Activated CD8-positive, alpha-beta memory T cell treated with anti-CD3 and anti-CD28 coated beads for 36 hours (primary cell): Measurements from ENCODE around the gene TSNAX. TPM values are rescaled to one million over a fixed set of nuclear protein-coding genes. Genes with fewer than 3 reads are reported as not detected.

Experiments
- CTCF ChIA-PET: fragments of 350-600 bp; sonication (Branson Sonifier 250); formaldehyde crosslinking; loops from one replicate; lab custom pipeline; 2021; ENCODE audit warnings: antibody characterized with exemption; lab: Charles Lee
- POLR2A ChIA-PET: fragments of 350-600 bp; sonication (Branson Sonifier 250); formaldehyde crosslinking; loops from one replicate; lab custom pipeline; 2021; ENCODE audit warnings: antibody characterized with exemption; lab: Charles Lee
- total RNA-seq, 2 experiments: library from RNA; stranded (reverse); gene quantifications; one replicate each; pipeline ENCODE4 v1.2.3, GENCODE V29; 2021

Gene TSNAX
- total RNA-seq, 2 experiments from 2014 or later: 45.8 to 47.6 TPM

DNA sequence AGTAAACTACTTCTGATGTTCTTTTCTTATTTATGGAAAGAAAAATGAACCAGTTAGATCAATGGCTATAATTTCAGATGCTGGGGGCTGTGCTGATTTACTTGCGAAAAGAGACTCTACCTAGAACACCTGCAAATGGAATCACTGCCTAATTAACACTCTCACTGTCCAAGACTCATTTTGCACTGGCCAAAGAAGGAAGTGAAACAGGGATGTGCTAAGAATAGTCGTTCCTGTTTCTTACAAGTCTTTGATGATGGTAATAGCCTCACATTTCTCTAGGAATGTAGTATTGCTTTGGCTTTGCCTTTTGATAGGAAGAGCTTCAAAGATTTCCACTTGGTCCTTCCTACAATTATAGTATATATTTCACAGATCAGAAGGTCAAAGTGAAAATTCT, 12.7 kb upstream of the TSNAX start:
- POLR2A ChIA-PET: no interaction called here
- CTCF ChIA-PET: no interaction called here

GRCh38 chr1:231517076-231517475, 11.4 kb upstream of the TSNAX start:
- ChIA-PET CTCF (no interaction called here), POLR2A (no interaction called here)

DNA sequence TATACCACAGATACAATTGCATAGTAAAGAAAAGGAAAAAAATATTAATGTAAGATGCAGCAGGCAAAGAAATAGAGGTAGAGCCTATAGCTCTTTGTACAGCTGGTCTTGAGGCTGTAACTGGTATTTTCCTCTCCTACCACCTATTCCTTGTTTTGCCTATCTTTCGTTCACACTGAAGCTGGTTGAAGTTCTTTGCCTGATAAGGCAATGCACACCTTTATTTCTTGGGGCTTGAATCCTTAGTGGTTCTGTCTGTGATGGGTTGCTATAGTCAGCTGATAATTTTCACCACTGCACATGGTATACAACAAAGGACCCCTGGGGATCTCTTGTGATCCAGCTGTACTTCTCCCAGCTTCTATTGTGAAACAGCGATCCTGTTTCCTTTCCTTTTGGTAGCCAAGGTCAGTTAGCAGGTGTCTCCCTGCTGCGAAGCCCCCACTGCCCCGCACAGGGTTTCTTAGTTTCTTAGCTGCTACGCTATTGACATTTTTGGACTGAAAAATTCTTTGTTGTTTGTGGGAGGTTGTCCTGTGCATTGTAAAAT, 9.9 kb upstream of the TSNAX start:
- CTCF ChIA-PET: interaction anchor here (0.6 kb wide), 1 partner anchor 978 kb away, joined by 3 read pairs; no protein-coding TSS in a partner anchor
- POLR2A ChIA-PET: no interaction called here

GRCh38 chr1:231519166-231519565, 9.3 kb upstream of the TSNAX start:
- ChIA-PET CTCF (no interaction called here), POLR2A (no interaction called here)

GRCh38 chr1:231522038-231522437, 6.4 kb upstream of the TSNAX start:
- CTCF ChIA-PET: no interaction called here
- POLR2A ChIA-PET: no interaction called here

- ChIA-PET POLR2A (no interaction called here), CTCF (no interaction called here)
Measured at GRCh38 chr1:231522931-231523642, 5.4 kb upstream of the TSNAX start.

DNA sequence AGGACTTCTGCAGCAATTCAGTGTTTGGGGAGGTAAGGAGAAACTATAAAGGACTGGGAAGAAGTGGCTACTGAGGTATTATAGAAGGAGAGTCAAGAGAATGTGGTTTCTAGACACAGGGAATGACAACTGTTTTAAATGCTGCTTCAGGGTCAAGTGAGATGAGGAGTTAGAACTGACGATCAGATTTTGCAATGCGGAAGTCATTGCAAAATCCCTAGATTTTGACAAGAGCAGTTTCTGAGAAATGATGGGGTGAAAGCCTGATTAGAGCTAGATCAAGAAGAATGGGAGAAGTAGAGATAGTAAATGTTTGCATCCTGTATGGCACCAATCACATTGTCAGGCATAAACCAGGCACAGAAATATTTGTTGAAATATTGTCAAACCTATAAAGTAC, 4.7 kb upstream of the TSNAX start:
- CTCF ChIA-PET: no interaction called here
- POLR2A ChIA-PET: no interaction called here

GRCh38 chr1:231526536-231526935, 1.9 kb upstream of the TSNAX start:
- ChIA-PET POLR2A (no interaction called here), CTCF (no interaction called here)

DNA sequence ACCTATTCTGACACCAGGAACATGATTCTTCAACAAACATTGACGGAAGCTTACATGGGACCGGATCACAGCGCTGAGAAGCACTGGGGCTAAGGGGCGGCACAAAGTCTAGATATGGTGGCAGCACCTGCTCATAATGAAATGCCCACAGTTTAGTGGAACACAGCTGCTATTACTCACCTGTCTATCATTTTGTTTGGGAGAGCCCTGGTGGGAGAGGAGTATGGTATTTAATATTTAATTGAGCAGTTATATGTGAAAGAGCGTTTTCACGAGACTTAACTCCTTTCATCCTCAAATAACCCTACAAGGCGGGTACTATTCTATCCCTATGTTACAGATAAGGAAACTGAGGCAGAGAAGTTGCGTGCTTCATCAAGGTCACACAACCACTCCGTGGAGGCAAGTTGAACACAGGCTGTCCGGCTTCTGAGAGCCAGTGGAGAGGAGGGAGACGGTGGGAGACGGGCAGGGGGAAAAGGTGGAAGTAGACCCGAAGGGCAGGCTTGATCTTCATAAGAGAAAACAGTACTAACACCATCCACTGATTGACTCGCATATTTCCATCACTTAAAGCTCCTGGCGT, 790 bp upstream of the TSNAX start:
- ChIA-PET POLR2A (interaction anchor here (0.8 to 0.9 kb wide), 2 partner anchors 68 to 191 kb away, joined by 3 read pairs; no protein-coding TSS in a partner anchor), CTCF (no interaction called here)

DNA sequence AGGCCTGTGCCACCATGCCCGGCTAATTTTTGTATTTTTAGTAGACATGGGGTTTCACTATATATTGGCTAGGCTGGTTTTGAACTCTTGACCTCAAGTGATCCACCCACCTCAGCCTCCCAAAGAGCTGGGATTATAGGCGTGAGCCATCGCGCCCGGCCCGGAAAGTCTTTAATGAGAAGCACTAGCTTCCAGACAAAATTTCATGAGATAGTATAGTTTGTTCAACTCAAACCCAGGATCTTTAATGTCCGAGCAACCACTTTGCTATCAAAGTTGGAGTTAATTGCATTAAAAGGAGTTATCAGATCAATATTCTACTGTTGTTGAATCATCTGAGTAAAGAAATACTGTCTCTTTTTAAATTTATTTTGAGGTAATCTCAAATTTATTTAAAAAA, 4.8 kb downstream of the TSNAX start:
- CTCF ChIA-PET: interaction anchor here (1.2 kb wide), 1 partner anchor 15 kb away, joined by 3 read pairs; no protein-coding TSS in a partner anchor

GRCh38 chr1:231534703-231535159, 6.3 kb downstream of the TSNAX start:
- POLR2A ChIA-PET: no interaction called here
- CTCF ChIA-PET: no interaction called here

More for the DNA sequence above, 4.8 kb downstream of the TSNAX start:
- POLR2A ChIA-PET: no interaction called here

DNA sequence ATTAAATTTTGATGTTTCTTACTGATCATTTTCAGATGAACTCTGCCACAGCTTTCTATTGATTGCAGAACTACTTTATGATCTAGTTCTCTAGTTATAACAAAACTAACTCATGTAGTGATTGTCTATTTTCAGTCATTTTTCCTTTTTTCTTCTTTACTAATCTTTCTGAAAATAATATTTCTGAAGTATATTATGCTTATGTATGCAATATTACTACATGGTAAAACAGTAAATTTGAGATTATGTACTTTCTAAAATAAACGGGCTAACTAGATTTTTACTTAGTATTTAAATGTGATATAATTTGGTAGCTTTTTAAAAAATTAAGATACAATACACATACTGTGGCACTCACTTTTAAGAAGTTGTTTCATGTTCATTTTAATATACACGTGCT, 7.6 kb downstream of the TSNAX start:
- ChIA-PET POLR2A (no interaction called here), CTCF (no interaction called here)

DNA sequence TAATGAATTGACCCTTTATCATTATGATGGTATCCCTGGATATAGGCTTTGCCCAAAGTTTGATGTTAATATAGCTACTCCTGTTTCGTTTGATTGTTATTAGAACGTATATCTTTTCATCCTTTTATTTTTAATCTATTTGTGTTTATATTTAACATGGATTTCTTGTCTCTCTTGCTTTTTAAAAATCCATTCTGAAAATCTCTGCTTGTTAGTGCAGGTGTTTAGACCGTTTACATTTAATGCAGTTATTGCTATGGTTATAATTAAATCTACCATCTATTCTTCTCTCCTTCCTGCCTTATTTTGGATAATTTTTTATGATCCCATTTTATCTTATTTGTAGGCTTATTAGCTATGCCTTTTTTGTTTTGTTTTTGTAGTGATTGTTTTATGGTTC, 12.4 kb downstream of the TSNAX start:
- ChIA-PET CTCF (interaction anchor here (1.1 kb wide), 1 partner anchor 120 kb away, joined by 3 read pairs; no protein-coding TSS in a partner anchor), POLR2A (no interaction called here)

GRCh38 chr1:231541842-231542241, 13.4 kb downstream of the TSNAX start:
- ChIA-PET POLR2A (no interaction called here), CTCF (no interaction called here)

DNA sequence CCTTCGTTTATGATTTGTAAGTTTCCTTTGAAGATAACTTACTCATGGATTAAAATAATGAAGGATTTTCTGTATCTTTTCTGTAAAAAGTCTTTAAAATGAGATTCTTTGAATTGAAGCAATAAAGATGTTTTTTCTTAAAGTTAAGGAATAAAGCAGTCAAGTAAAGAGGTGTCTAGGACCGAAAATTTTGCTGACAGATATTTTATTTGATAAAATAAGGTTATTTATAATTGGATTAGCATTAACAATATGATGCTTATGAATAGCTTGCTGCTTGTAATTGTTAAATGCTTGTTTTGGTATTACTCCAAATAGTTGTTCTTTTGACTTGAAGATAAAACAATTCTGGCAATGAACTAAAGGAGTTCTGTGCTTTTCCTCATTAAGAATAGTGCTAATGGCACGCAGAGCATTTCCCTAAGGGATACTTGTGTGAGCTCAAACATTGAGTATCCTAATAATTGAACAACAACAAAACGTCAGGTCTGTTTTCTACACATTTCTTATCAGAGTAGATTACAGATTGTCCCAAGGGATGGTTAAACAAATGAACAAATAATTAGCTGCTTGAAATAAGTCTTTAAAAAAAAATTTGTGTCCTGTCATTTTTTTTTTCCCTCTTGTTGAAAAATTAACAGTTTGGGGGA, 16.6 kb downstream of the TSNAX start:
- POLR2A ChIA-PET: no interaction called here
- CTCF ChIA-PET: no interaction called here

DNA sequence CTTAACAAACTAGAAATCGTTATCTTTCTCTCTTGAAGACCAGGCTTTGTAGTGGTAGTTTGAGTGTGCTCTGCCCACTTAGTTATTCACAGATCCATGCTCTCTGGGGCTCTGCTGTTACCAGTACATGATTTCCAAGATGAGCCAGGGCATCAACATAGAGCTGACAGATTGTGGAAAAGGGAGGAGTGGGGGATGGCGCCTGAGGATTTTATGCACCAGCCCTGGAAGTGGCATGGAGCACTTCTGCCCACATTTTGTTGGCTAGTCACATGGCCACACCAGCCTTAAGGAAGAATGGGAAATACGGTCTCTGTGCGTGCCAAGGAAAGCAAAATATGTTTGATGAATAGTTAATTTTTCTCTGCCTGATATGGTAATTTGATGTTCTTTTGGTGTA, 18.2 kb downstream of the TSNAX start:
- CTCF ChIA-PET: no interaction called here
- POLR2A ChIA-PET: no interaction called here

DNA sequence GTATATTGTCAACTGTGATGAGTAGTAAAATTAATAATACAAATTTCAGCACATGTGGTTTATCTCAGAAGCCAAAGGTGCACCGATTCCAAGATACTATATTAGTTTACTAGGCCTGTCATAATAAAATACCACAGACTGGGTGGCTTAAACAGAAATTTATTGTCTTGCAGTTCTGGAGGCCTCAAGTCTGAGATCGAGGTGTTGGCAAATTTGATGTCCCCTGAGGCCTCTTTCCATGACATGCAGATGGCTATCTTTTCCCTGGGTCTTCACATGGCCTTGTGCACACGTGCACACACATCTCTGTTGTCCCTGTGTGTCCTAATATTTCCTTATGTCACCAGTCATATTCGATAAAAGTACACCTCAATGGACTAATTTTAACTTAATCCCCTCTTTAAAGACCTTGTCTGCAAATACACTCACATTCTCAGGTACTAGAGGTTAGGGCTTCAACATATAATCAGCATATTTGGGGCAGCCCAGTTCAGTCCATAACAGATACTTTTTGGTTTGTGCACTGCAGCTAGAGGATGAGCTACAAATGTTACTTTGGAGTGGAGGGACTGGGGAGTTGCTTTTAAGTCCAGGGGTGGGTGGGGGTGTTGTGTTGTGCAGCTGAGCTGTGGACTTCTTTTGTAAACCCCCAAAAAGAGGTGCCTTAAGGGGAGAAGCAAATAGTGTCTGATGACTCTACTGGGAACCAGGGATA, 21.4 kb downstream of the TSNAX start:
- ChIA-PET CTCF (no interaction called here), POLR2A (no interaction called here)

DNA sequence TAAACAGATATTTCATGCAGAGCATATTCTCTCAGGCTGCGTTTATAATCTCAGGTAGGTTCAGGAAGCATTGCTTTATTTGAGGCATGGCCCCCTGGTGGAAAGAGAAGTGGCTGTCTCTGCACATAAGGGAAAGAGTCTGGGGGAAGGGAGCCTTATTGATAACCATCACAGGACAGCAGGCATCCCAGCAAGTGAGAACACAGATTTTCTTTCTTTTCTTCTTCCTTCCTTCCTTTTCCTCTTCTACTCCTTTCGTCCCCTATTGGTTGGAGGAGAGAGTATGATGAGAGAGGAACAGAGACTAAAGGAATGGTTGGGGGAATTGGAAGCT, 21.9 kb downstream of the TSNAX start:
- CTCF ChIA-PET: no interaction called here
- POLR2A ChIA-PET: no interaction called here

GRCh38 chr1:231553320-231553719, 24.9 kb downstream of the TSNAX start:
- POLR2A ChIA-PET: no interaction called here
- CTCF ChIA-PET: no interaction called here

DNA sequence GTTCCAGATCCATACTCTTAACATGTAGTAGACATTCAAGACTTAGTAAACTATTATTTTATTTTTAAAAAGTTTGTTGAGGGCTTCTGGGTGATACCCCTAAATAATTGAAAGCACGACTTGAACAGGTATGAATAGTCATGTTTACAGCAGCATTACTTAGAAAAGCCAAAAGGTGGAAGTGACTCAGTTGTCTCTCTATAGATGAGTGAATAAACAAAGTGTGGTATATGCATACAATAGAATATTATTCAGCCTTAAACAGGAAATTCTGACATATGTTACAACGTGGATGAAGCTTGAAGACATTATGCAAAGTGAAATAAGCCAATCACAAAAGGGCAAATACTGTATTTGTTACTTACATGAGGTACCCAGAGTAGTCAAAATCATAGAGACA, 26.5 kb downstream of the TSNAX start:
- POLR2A ChIA-PET: no interaction called here
- CTCF ChIA-PET: no interaction called here
